Activated CD8-positive, alpha-beta memory T cell treated with anti-CD3 and anti-CD28 coated beads, Interleukin-2, amount 10 ng/mL, durations not matched to agents 7 days and 5 days (primary cell): ENCODE results near the gene CLBA1. TPM values are rescaled to one million over a fixed set of nuclear protein-coding genes. Genes with fewer than 3 reads are reported as not detected.

Source experiments
- ATAC-seq: fragments of 150-1000 bp; cut with Tn5 transposase; one replicate; pipeline ENCODE4 v1.10.0; 2021; ENCODE audit warnings: moderate library complexity
- CTCF ChIA-PET: fragments of 350-600 bp; sonication (Branson Sonifier 250); formaldehyde crosslinking; loops from one replicate; lab custom pipeline; 2021; ENCODE audit warnings: antibody characterized with exemption; lab: Charles Lee
- DNase-seq: peaks from one replicate; pipeline ENCODE4 v3.0.0-alpha.2; 2020
- H3K27ac Mint-ChIP-seq: one replicate; pipeline ENCODE4 v1.8.0; 2021; ENCODE audit warnings: mild to moderate bottlenecking, mixed read lengths
- H3K27me3 Mint-ChIP-seq: one replicate; pipeline ENCODE4 v1.8.0; 2021; ENCODE audit warnings: mixed read lengths
- H3K36me3 Mint-ChIP-seq: one replicate; pipeline ENCODE4 v1.8.0; 2021; ENCODE audit warnings: mild to moderate bottlenecking, mixed read lengths
- H3K4me1 Mint-ChIP-seq: one replicate; pipeline ENCODE4 v1.8.0; 2021; ENCODE audit warnings: mixed read lengths
- H3K4me3 Mint-ChIP-seq: one replicate; pipeline ENCODE4 v1.8.0; 2021; ENCODE audit warnings: mild to moderate bottlenecking, moderate library complexity, mixed read lengths
- H3K9me3 Mint-ChIP-seq: one replicate; pipeline ENCODE4 v1.8.0; 2022; ENCODE audit warnings: low read depth, mixed read lengths
- total RNA-seq, 2 experiments: library from RNA; stranded (reverse); gene quantifications; one replicate each; pipeline ENCODE4 v1.2.3, GENCODE V29; 2021

CLBA1 gene
- total RNA-seq, 2 experiments from 2014 or later = 0.56 to 0.67 TPM

- H3K4me3 Mint-ChIP-seq = no peak overlapping the region
- DNase-seq (no peak), ATAC-seq (no peak)
- peaks cover 11% of the 10 kb centered on the region for H3K36me3 Mint-ChIP-seq
- no peak overlapping the region for H3K27ac Mint-ChIP-seq
- no peaks in the 10 kb centered on the region for H3K27me3 Mint-ChIP-seq
- no peaks in the 10 kb centered on the region for H3K4me1 Mint-ChIP-seq
- CTCF ChIA-PET = interaction anchor here (1.4 kb wide), 1 partner anchor 49 kb away, joined by 7 read pairs; no protein-coding TSS in a partner anchor
- peaks cover 2% of the 10 kb centered on the region for H3K9me3 Mint-ChIP-seq
Measured at GRCh38 chr14:104996483-104996882, 10.9 kb downstream of the CLBA1 start.

DNA sequence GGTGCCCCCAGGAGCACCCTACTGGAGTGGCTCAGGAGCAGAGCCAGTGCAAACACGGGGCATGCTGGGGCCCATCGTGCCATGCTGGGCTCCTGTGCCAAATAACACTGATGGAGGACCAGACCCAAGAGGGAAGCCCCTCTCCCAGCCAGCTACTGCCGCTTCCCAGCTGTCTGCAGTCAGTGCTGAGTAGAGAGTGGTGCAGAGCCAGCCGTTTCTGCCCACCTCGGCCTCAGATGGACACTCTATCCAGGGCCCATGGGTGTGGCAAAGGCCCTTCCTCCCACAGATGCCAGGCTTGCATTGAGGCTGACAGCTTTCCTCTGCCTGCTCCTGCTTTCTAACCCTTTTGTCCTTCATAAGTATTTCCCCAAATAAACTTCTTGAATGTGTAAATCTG is 13.2 kb downstream of the CLBA1 start:
- no peak overlapping the region for H3K27ac Mint-ChIP-seq
- CTCF ChIA-PET = interaction anchor here (3.4 kb wide), 1 partner anchor 47 kb away, joined by 17 read pairs; no protein-coding TSS in a partner anchor
- no peak overlapping the region for H3K4me3 Mint-ChIP-seq
- H3K4me1 Mint-ChIP-seq = no peaks in the 10 kb centered on the region
- H3K9me3 Mint-ChIP-seq = peaks cover 2% of the 10 kb centered on the region
- H3K36me3 Mint-ChIP-seq = peaks cover 15% of the 10 kb centered on the region
- ATAC-seq (no peak), DNase-seq (no peak)
- H3K27me3 Mint-ChIP-seq = no peaks in the 10 kb centered on the region

DNA sequence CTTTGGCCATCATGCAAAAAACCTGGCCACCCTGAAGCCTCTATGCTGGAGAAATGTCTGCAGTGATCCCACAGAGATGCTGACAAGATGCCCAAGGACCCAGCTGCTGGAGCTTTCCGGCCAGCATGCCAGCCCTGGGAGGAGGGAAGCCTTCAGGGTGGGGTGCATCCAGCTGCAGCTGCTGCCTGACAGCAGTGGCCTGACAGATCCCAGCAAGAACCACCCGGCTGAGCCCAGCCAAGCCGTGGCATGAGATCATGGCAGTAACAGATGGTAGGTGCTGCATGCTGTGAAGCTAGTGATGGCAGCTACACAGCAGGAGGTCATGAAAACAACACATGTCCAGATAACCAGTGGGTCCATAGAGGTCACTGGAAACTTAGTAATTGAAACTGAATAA is 13.8 kb downstream of the CLBA1 start:
- CTCF ChIA-PET = interaction anchor here (3.4 kb wide), 1 partner anchor 46 kb away, joined by 17 read pairs; no protein-coding TSS in a partner anchor
- H3K27ac Mint-ChIP-seq = no peak overlapping the region
- H3K4me1 Mint-ChIP-seq = no peaks in the 10 kb centered on the region
- H3K27me3 Mint-ChIP-seq = no peaks in the 10 kb centered on the region
- ATAC-seq (no peak), DNase-seq (no peak)
- H3K36me3 Mint-ChIP-seq = peaks cover 15% of the 10 kb centered on the region
- peaks cover 2% of the 10 kb centered on the region for H3K9me3 Mint-ChIP-seq
- H3K4me3 Mint-ChIP-seq = no peak overlapping the region

DNA sequence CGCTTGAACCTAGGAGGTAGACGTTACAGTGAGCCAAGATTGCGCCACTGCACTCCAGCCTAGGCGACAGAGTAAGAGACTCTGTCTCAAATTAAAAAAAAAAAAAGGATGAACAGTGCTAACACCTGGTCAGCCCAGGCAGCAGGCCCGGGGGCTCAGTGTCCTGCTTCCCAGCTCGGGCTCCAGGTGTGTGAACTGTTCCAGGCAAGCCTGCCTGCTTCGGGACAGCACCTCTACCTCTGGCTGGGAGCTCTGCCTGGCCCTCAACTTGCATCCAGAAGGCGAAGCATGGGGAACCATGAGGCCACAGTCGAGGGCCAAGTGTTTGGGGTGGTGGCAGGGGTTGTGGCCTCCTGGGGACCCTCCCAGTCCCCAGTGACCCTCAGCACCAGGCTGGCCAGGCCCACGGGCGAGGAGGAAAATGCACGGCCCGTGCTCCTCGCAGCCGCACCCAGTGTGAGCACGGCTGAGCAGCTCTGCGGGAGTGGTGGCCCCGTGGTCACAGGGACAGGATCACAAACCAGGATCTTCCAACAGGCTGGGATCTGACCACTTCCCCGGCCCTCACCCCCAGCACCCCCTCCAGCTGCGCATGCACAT is 19.8 kb downstream of the CLBA1 start:
- no peak overlapping the region for H3K27ac Mint-ChIP-seq
- no peak for DNase-seq
- CTCF ChIA-PET = interaction anchor here (2.0 to 2.5 kb wide), 2 partner anchors 14 to 40 kb away, joined by 6 to 10 read pairs; no protein-coding TSS in a partner anchor
- H3K27me3 Mint-ChIP-seq = no peaks in the 10 kb centered on the region
- H3K4me3 Mint-ChIP-seq = no peak overlapping the region
- peaks cover 1% of the 10 kb centered on the region for H3K4me1 Mint-ChIP-seq
- H3K36me3 Mint-ChIP-seq = peaks cover 29% of the 10 kb centered on the region
- H3K9me3 Mint-ChIP-seq = no peaks in the 10 kb centered on the region
- no peak for ATAC-seq

DNA sequence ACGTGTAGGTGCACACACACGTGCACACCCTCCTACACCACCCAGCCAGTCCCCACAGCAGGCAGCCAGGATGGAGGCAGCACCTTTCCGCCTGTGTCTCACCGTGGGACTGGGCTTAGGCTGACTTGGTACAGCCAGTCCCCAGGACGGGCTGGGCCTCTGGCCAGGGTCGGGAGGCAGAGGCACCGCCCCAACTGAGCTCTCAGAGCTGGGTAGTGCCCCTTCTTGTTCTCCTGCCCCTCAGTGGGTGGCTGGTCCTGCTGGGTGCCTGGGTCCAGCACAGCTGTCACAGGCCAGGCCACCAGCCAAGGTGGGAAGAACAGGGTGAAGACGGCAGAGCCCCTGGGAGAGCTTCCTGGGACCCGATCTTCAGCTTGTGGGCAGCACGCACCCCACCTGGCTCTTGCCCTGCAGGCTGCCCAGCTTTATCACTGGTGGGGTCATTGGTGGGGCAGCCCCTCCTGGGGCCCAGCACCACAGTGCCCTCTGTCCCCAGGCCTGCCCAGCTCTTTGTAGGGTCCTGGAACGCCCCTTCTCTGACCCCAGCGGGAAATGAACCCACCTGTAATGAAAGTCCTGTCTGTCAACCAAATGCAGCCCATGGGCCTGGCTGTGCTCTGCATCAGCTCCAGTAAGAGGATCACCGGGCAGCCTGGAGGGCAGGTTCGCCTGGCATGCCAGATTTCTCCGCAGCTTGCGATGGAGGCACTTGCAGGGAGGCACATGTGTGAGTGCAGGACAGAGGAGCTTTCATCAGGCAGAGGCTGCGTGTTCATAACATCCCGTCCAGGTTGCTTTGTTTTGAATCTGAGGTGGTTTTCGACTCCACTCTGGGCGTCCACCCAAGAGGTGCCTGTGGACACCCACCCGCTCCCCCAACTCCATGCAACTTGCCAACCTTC is 20.6 kb downstream of the CLBA1 start:
- Mint-ChIP-seq H3K36me3 (peaks cover 29% of the 10 kb centered on the region), H3K4me1 (peaks cover 1% of the 10 kb centered on the region), H3K4me3 (no peak overlapping the region), H3K9me3 (no peaks in the 10 kb centered on the region), H3K27me3 (no peaks in the 10 kb centered on the region), H3K27ac (no peak overlapping the region)
- CTCF ChIA-PET = interaction anchor here (0.6 to 2.5 kb wide), 4 partner anchors 13 to 104 kb away, joined by 3 to 10 read pairs (median 5); no protein-coding TSS in a partner anchor
- DNase-seq = no peak
- no peak for ATAC-seq

DNA sequence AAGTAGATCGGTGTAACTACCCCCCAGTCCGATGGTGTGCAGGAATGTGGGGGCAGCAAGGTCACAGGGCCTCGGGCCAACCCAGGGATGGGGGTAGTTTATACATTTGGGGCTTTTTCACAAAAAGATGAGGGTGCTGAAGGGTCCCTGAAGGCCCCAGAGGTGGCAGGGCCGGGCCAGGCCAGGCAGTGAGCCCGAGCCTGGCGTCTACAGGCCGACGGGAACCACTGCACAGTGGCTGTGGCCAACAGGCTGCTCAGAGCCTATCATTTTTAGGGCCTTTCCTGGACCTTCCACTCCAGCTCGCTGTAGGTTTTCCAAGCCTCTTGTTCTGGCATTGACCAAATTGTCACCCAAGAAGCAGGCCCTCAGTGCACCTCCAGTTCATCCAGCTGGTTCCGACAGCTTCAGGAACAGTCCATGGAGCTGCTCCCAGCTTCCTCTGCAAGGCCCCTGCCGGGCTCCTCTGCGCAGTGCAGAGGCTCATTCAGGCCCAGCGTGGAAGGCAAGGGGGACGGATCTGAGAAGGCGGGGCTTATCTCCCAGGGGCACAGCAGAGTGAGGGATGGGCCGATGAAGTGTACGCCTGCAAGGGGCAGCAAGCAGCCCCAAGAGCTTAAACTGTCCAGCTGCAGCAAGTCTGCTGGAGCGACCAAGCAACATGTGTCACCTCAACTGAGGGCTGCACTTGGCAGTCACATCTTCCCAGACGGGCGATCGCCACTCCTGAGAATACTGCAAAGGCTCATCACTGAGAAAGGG is 21.4 kb downstream of the CLBA1 start:
- H3K4me3 Mint-ChIP-seq = no peak overlapping the region
- peaks cover 34% of the 10 kb centered on the region for H3K36me3 Mint-ChIP-seq
- peaks cover 1% of the 10 kb centered on the region for H3K4me1 Mint-ChIP-seq
- DNase-seq (no peak), ATAC-seq (no peak)
- H3K9me3 Mint-ChIP-seq = no peaks in the 10 kb centered on the region
- no peaks in the 10 kb centered on the region for H3K27me3 Mint-ChIP-seq
- CTCF ChIA-PET = interaction anchor here (0.6 to 2.5 kb wide), 3 partner anchors 13 to 103 kb away, joined by 3 to 10 read pairs (median 4); no protein-coding TSS in a partner anchor
- no peak overlapping the region for H3K27ac Mint-ChIP-seq

DNA sequence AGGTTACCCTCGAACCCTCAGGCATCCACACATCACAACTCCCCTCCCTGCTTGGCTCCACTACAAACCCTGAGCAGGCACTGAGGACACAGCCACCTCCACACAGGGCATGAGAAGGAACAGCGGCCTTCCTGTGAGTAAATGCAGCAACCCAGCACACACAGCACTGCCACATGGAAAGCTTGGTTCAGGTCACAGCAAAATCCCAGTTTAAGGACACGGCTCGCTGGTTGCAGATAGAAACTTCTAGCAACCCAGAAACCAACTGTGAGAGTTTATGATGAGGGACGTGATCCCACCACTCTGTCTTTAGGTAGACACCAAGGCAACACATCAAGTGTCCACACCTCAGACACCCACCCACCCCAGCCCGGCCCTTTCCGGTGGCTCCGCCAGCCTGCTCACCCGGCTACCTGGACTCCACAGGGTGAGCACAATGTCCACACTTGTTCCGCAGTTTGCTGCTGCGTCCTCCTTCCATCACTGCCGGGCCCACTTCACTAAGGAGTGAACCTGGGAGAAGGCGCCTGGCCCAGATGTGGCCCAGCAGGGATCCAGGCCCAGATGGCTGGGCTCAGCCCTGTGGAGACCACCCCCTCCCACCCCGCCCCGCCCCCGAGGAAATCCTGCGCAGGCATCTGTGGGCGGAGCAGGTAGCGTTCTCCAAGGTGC is 22.1 kb downstream of the CLBA1 start:
- no peak overlapping the region for H3K4me3 Mint-ChIP-seq
- no peak overlapping the region for H3K27ac Mint-ChIP-seq
- no peaks in the 10 kb centered on the region for H3K27me3 Mint-ChIP-seq
- DNase-seq = no peak
- CTCF ChIA-PET = interaction anchor here (1.5 to 2.5 kb wide), 2 partner anchors 12 to 38 kb away, joined by 4 to 10 read pairs; no protein-coding TSS in a partner anchor
- ATAC-seq = no peak
- peaks cover 35% of the 10 kb centered on the region for H3K36me3 Mint-ChIP-seq
- peaks cover 5% of the 10 kb centered on the region for H3K4me1 Mint-ChIP-seq
- H3K9me3 Mint-ChIP-seq = no peaks in the 10 kb centered on the region

GRCh38 chr14:105010106-105010505 is 24.5 kb downstream of the CLBA1 start:
- H3K4me3 Mint-ChIP-seq = no peak overlapping the region
- H3K36me3 Mint-ChIP-seq = peaks cover 40% of the 10 kb centered on the region
- no peak overlapping the region for H3K27ac Mint-ChIP-seq
- no peaks in the 10 kb centered on the region for H3K9me3 Mint-ChIP-seq
- ATAC-seq (no peak), DNase-seq (no peak)
- peaks cover 25% of the 10 kb centered on the region for H3K4me1 Mint-ChIP-seq
- CTCF ChIA-PET = interaction anchor here (1.4 kb wide), 1 partner anchor 9 kb away, joined by 4 read pairs; no protein-coding TSS in a partner anchor
- no peaks in the 10 kb centered on the region for H3K27me3 Mint-ChIP-seq

- ATAC-seq = no peak
- Mint-ChIP-seq H3K27ac (no peak overlapping the region), H3K4me1 (peaks cover 33% of the 10 kb centered on the region), H3K4me3 (no peak overlapping the region), H3K36me3 (peaks cover 45% of the 10 kb centered on the region), H3K9me3 (no peaks in the 10 kb centered on the region), H3K27me3 (no peaks in the 10 kb centered on the region)
- DNase-seq = no peak
- CTCF ChIA-PET = no interaction called here
Measured at GRCh38 chr14:105010891-105011291, 25.3 kb downstream of the CLBA1 start.

DNA sequence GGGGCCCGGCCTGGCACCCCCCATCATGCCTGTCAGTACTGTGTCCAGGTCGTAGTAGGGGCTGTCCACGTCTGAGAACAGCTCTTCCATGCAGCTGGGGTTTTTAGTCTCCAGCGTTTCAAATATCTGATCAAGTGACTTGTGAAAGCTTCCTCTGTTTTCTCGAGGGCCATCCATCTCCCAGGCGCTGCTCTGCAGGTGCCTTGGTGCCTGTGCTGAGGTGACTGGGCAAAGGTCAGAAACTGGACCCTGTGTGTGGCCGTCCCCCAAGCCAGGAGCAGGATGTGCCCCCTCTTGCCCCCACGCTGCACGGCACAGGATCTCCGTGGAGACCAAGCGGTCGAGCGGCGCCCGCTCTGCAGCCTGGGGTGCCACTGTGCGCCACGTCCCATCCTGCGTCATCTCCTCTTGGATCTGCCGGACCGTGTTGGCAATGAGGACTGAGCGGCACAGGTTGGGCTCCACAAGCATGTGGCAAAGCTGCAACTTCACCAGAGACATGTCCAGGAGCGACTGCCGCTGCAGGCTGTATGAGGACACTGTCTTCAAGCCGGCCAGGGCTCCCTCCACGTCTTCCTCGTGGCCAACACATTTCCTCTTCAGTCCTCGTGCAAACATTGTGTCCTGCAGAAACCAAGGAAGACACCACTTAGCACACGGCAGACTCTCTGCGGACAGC is 25.9 kb downstream of the CLBA1 start:
- CTCF ChIA-PET = no interaction called here
- H3K9me3 Mint-ChIP-seq = no peaks in the 10 kb centered on the region
- no peak for ATAC-seq
- H3K4me3 Mint-ChIP-seq = no peak overlapping the region
- no peak for DNase-seq
- peaks cover 38% of the 10 kb centered on the region for H3K4me1 Mint-ChIP-seq
- H3K27ac Mint-ChIP-seq = no peak overlapping the region
- peaks cover 49% of the 10 kb centered on the region for H3K36me3 Mint-ChIP-seq
- no peaks in the 10 kb centered on the region for H3K27me3 Mint-ChIP-seq

DNA sequence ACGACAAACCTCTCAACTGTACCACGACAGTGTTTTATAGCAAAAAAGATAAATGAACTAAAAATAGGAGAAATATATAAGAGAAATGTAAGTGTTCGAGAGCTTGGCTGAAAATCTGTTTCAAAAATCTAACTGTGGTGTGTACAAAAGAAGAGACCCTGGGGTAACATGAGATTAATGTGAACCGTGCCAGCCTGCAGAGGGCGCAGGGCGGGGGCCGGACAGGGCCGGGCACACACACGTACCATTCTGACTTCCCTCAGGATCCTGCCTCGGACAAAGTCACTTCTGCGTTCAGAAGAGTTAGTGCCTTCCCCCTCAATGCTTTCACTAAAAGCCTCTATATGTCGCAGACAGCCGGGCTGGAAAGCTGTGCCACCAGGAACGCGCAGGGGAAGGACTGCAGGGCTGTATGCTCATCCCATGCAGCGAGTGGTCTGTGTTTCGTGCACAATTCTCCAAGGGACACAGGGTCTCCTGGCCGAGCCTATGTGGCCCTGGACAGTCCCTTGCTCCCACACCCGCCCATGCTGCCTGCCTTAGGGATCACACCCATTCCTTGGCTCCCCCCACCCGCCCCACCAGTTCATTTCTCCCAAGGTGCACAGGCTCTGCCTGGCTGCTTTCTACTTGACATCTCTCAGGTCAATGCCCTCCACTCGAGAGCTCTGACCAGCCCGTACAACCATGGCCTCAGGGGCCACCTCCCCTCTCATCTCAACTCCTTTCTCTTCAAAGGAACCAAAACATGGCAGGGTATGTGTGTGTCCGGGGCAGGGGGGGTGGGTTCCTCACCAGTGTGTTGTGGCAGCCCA is 26.8 kb downstream of the CLBA1 start:
- no peak overlapping the region for H3K4me3 Mint-ChIP-seq
- CTCF ChIA-PET = no interaction called here
- DNase-seq = no peak
- H3K27ac Mint-ChIP-seq = no peak overlapping the region
- peaks cover 47% of the 10 kb centered on the region for H3K4me1 Mint-ChIP-seq
- no peaks in the 10 kb centered on the region for H3K9me3 Mint-ChIP-seq
- H3K27me3 Mint-ChIP-seq = no peaks in the 10 kb centered on the region
- ATAC-seq = no peak
- H3K36me3 Mint-ChIP-seq = peaks cover 51% of the 10 kb centered on the region
